ENCODE data around the gene CTRB1. TPM values are rescaled to one million over a fixed set of nuclear protein-coding genes. Genes with fewer than 3 reads are reported as not detected.
"Not testable (repeated sequence)": the region's sequence is repeated elsewhere in the genome, so short reads cannot be mapped to it uniquely, and the experiment has no call there.

Gene CTRB1
- total and polyA plus RNA-seq, 8 donors, result 14,339 to 37,242 (median 26,434) TPM

GRCh38 chr16:75209944-75210343 is 8.8 kb upstream of the CTRB1 start:
- FAIRE-seq (no peak), ATAC-seq (no peak), DNase-seq (peak in 1 of 6 donors; percentile 11)
- no peak for TF ChIP-seq CTCF (IDR thresholded peaks at IDR 0.05)
- intact Hi-C loops (cut with DNase I), result no loop called here
- Histone ChIP-seq H3K27me3 (no peaks in the 10 kb centered on the region), H3K9me3 (no peaks in the 10 kb centered on the region), H3K27ac (no peak overlapping the region), H3K4me3 (no peak overlapping the region), H3K36me3 (peaks cover 0 to 9% (median 0%) of the 10 kb centered on the region in 3 donors), H3K4me1 (peaks cover 5 to 15% (median 7%) of the 10 kb centered on the region in 3 donors)
- 86 to 87% methylated on average over 5 of the region's 5 CpGs for WGBS, 2 donors

GRCh38 chr16:75211286-75211685 is 7.5 kb upstream of the CTRB1 start:
- ATAC-seq; H3K9me3 ChIP-seq; H3K4me3 ChIP-seq; FAIRE-seq; H3K27ac ChIP-seq; intact Hi-C loops (cut with DNase I); H3K27me3 ChIP-seq; H3K36me3 ChIP-seq: not testable (repeated sequence)
- H3K4me1 ChIP-seq, result peaks cover 5 to 19% (median 12%) of the 10 kb centered on the region in 3 donors
- peak in 1 of 6 donors; percentile 28 for DNase-seq
- WGBS, 2 donors, result 85 to 86% methylated on average over 10 of the region's 10 CpGs

- peak; percentile 19 to 43 (median 40) for ATAC-seq
- H3K36me3 ChIP-seq, result peaks cover 0 to 4% (median 0%) of the 10 kb centered on the region in 3 donors
Observed at GRCh38 chr16:75216127-75216526, 2.7 kb upstream of the CTRB1 start.

GRCh38 chr16:75216576-75216975 is 2.2 kb upstream of the CTRB1 start:
- no peak for TF ChIP-seq CTCF (IDR thresholded peaks at IDR 0.05)
- H3K27ac ChIP-seq, result peak overlapping the region; percentile 86 to 98 (median 91)
- no peak for FAIRE-seq
- H3K27me3 ChIP-seq, result no peaks in the 10 kb centered on the region
- peak overlapping the region in 1 of 4 donors; percentile 60 for H3K4me3 ChIP-seq
- peak in 1 of 4 donors; percentile 0 for ATAC-seq
- H3K36me3 ChIP-seq, result peaks cover 0 to 4% (median 0%) of the 10 kb centered on the region in 3 donors
- no peaks in the 10 kb centered on the region for H3K9me3 ChIP-seq
- 49 to 54% methylated on average over 7 of the region's 7 CpGs for WGBS, 2 donors
- DNase-seq, result peak in 1 of 6 donors; percentile 48
- intact Hi-C loops (cut with DNase I), result no loop called here
- H3K4me1 ChIP-seq, result peaks cover 4 to 15% (median 11%) of the 10 kb centered on the region in 3 donors

More at GRCh38 chr16:75216127-75216526, 2.7 kb upstream of the CTRB1 start:
- H3K27ac ChIP-seq, result peak overlapping the region; percentile 56 to 98 (median 91)
- no peaks in the 10 kb centered on the region for H3K27me3 ChIP-seq
- H3K4me3 ChIP-seq, result peak overlapping the region in 1 of 4 donors; percentile 60
- WGBS, 2 donors, result 35 to 39% methylated on average over 2 of the region's 2 CpGs
- TF ChIP-seq CTCF (IDR thresholded peaks at IDR 0.05), result no peak
- intact Hi-C loops (cut with DNase I), result no loop called here
- no peaks in the 10 kb centered on the region for H3K9me3 ChIP-seq
- DNase-seq (peak in 3 of 6 donors; percentile 42 to 68 (median 52)), FAIRE-seq (no peak)
- H3K4me1 ChIP-seq, result peaks cover 4 to 15% (median 11%) of the 10 kb centered on the region in 3 donors

GRCh38 chr16:75217389-75217851 is 1.4 kb upstream of the CTRB1 start:
- ATAC-seq (peak; percentile 47 to 66 (median 54)), FAIRE-seq (no peak), DNase-seq (peak in 5 of 6 donors; percentile 61 to 87 (median 80))
- WGBS, 2 donors, result 34 to 40% methylated on average over 11 of the region's 11 CpGs
- no peaks in the 10 kb centered on the region for H3K27me3 ChIP-seq
- intact Hi-C loops (cut with DNase I), result no loop called here
- H3K4me3 ChIP-seq, result peak overlapping the region in 1 of 4 donors; percentile 60
- peak overlapping the region; percentile 86 to 98 (median 91) for H3K27ac ChIP-seq
- TF ChIP-seq CTCF (IDR thresholded peaks at IDR 0.05), result no peak
- H3K4me1 ChIP-seq, result peaks cover 4 to 14% (median 11%) of the 10 kb centered on the region in 3 donors
- H3K36me3 ChIP-seq, result peaks cover 0 to 4% (median 0%) of the 10 kb centered on the region in 3 donors
- no peaks in the 10 kb centered on the region for H3K9me3 ChIP-seq
